GM21528 (cell line): ENCODE measurements around the gene ADORA1.

Source experiments
- ATAC-seq: cut with Tn5 transposase; IDR thresholded peaks from one replicate; pipeline ENCODE4 v1.9.1; 2021; ENCODE audit warnings: mild to moderate bottlenecking, moderate library complexity; ENCODE audit not compliant: unreplicated experiment, low FRiP score

The ADORA1 gene

GRCh38 chr1:203127666-203128430 is at the start of gene ADORA1:
Gene ADORA1 (plus strand): TSS chr1:203127726. CDS start chr1:203128842, 1,116 bp downstream.
- ATAC-seq: no peak

DNA sequence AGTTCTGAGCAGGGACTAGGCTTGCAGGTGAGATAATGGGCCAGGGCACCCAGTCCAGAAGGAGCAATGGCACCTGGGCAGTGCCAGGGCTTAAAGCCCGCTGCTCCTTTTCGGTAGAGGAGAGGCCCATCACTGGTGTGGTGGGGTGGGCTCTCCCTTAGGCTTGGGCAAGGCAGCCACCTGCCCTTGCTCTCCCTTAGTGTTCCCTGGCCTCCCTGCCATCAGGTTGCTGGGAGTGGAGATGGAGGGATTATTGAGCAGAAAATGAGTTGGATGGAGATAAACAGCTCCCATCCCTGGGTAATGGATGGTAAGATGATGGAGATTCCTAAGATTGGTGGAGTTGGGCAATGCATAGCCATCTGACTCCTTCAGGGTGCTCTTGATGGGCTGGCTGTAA is 49.6 kb upstream of the ADORA1 start:
- no peak for ATAC-seq

GRCh38 chr1:203078478-203078877 is 49.0 kb upstream of the ADORA1 start:
- no peak for ATAC-seq

- no peak for ATAC-seq
These were observed 47.1 kb upstream of the ADORA1 start for GRCh38 chr1:203080456-203080855.

DNA sequence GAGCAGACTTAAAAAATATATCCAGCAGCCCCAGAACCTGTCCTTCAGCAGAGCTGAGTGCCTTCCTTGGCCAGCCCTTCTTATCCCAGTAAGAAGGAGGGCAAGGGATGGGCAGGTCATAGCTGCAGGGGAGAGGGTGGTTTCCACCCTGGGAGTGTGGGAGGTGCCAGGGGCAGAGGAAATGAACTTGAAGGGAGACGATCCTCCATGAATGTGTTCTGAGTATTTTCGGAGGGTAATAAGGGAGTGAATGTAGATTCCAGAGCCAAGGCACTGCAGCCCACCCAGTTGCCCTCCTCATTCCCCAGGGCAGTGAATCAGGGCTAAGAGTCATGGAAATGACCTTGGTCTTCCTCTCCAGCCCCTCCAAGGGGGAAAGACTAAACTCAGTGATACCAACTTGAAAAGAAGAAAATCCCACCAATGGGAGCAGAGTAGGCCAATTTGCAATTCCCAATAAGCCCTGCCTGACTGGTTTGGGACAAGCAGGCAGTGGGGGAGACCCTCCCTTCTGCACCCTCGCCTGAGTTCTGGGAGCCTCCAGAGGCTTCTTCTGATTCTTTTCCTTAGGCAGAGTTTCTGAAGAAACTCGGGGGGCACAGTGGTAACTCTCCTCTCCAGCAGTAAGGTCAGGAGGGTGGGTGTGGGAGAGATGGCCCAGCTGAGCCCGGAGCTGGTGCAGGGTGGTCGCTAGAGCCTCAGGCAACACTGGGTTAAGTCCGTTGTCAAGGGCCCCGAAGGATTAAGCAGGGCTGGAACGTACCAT is 45.9 kb upstream of the ADORA1 start:
- ATAC-seq: no peak

GRCh38 chr1:203082231-203082505 is 45.4 kb upstream of the ADORA1 start:
- ATAC-seq: no peak

DNA sequence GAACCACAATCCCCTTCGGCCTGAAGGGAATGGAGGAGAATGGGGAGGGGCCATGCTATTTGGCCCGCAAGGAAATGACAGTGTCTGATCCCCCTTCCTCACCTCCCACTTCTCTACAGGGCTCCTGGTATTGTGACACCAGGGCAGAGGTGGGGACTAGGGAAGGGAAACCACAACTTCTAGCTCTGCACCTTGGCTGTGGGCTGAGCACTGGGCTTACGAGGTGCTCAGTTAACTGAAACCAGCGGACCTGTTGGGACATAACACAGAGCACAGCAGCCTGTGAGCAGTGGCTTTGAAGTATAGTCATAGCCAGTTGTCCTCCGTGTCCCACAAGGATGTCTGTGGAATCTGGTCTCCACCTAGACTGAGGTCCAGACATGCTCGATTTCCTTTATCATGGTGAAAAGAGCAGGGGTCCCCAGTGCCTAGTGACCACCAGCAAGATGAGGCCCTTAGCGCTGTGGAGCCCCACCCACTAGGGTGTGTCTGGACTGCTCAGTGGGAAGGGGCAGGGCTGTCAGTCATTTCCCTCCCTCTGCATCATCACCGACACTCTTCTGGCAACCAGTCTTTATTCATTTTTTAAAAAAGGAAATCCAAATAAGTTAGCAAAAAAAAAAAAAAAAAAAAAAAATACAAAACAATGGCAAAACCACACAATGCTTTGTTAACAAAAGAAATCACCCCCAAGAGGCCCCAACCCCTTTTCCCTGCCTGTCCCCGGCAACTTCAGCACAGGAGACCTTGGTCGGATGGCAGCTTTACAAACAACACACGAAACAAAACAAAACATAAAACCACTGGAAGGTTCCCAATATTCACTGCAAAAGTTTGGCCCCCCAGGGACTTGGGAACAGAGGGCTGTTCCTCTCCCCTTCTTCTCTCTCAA is 44.7 kb upstream of the ADORA1 start:
- no peak for ATAC-seq

GRCh38 chr1:203083463-203083921 is 44.0 kb upstream of the ADORA1 start:
- ATAC-seq: no peak

GRCh38 chr1:203084588-203085527 is 42.7 kb upstream of the ADORA1 start:
- no peak for ATAC-seq

GRCh38 chr1:203085528-203086406 is 41.8 kb upstream of the ADORA1 start, which contains the start of gene MYOG:
Gene MYOG (minus strand): TSS chr1:203086012. CDS start chr1:203085961, 51 bp downstream.
- ATAC-seq: no peak

DNA sequence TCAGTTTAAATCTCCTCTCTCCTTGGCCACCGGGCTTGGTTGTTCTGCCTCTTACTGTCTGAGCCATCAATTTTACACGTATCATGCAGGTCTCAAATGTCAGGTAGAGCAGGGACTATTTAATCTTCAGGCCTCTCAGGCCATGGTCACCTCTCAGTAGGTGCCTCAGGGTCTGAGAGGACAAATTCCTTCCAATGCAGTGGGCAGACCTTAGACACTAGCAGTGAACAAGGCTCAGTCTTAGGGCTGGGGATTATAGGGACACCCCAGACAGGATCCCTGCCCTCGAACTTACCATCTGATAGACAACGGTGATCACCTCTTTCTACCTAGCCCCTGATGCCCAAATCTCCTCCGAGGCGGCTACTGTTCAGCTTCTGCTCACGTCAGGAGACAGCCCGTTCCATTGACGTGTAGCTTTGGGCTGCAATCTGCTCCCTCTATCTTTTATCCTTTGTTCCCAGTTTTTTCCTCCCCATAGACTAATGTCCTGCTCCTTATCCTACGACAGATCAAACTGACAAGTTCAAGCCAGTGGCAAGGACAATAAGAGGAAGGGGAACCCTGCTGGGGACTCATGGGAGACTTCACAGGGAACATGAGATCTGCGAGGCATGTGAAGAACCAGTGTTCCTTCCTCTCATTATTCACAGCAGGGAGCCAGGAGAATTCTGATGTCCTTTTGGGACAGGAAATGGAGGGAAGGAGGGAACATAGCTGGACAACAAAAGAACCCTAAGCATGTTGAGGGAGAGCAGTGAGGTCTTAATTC is 40.3 kb upstream of the ADORA1 start:
- no peak for ATAC-seq

GRCh38 chr1:203088441-203088840 is 39.1 kb upstream of the ADORA1 start:
- ATAC-seq: no peak

DNA sequence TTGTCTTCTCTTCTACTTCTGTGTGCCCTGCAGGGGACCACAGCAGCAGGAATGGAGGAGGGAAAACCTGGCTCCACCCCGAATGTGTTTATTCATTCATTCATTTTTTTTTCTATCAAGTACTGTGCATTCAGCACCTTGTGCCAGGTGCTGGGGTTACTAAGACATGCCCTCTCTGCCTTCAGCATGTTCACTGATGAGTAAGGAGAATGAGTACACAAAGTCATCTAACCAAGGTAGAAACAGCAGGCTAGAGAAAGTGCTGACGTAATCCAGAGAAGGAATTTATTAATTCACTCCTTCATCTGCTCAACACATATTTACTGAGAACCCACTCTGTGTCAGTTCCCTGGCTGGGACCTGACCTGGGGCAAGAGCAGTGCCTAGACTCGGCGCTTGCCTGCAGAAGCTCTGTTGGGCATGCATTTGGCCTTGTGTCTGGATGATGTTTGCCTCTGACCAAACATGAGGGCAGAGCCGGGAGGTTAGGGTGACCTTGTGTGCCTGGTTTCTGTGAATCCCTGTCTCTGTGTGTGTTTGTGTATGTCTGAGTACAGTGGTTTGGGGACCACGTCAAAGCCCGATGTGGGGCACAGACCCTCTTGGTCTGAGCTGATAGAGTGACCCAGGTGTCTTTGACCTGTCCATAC is 38.4 kb upstream of the ADORA1 start:
- ATAC-seq: no peak

DNA sequence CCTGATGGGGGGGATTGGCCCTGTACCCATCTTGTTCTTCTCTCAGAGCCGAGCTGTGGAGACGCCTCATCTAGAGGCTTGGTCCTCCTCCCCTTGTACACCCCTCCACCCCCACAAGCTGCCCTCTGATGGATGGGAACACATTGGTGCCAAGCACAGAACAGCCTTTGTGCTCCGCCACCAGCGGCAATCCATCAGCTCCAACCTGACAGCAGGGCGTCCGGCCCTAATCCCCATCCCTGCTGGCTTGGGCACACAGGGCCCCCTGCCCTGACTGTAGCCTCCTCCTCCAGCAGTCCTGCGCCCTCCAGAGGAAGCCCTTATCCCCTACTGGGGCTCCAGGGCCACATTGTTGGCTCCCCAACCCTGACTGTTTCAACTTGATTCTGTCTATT is 37.9 kb upstream of the ADORA1 start:
- no peak for ATAC-seq

- ATAC-seq: no peak
These were observed 36.9 kb upstream of the ADORA1 start for GRCh38 chr1:203090421-203091198.

- ATAC-seq: no peak
These were observed 36.4 kb upstream of the ADORA1 start for GRCh38 chr1:203091199-203091477.

GRCh38 chr1:203091761-203092330 is 35.7 kb upstream of the ADORA1 start:
- no peak for ATAC-seq
